Liver (tissue), 9 donors: Measurements from ENCODE around the gene MARCHF3. TPM values are rescaled to one million over a fixed set of nuclear protein-coding genes. Genes with fewer than 3 reads are reported as not detected.

Experiments
- DNase-seq: peaks from one replicate; pipeline ENCODE4 v3.0.0-alpha.2; 2017; ENCODE audit warnings: low spot score
- H3K27ac ChIP-seq, 2 donors: one replicate each; pipeline ENCODE4 v1.7.0; 2013; ENCODE audit warnings: inconsistent platforms in 2 of 2, low read length in 2 of 2, control low read depth in 1 of 2, low read depth in 1 of 2, mild to moderate bottlenecking in 1 of 2
- H3K27me3 ChIP-seq, 4 donors: one replicate each; pipeline versions ENCODE4 v1.6.1 to v1.7.0; 2013; ENCODE audit warnings: low read length in 3 of 4, inconsistent platforms in 1 of 4, mild to moderate bottlenecking in 1 of 4, moderate library complexity in 1 of 4; ENCODE audit not compliant: control insufficient read depth in 4 of 4, insufficient read depth in 4 of 4
- H3K36me3 ChIP-seq, 4 donors: one replicate each; pipeline versions ENCODE4 v1.6.1 to v1.7.0; 2013; ENCODE audit warnings: low read length in 3 of 4, mild to moderate bottlenecking in 3 of 4, low read depth in 1 of 4, moderate library complexity in 1 of 4; ENCODE audit not compliant: control insufficient read depth in 4 of 4, insufficient read depth in 3 of 4
- H3K4me1 ChIP-seq, 4 donors: one replicate each; pipeline versions ENCODE4 v1.6.1 to v1.7.0; 2013; ENCODE audit warnings: low read length in 3 of 4, mild to moderate bottlenecking in 3 of 4, moderate library complexity in 1 of 4; ENCODE audit not compliant: control insufficient read depth in 4 of 4, insufficient read depth in 4 of 4
- H3K4me3 ChIP-seq, 3 donors: one replicate each; pipeline versions ENCODE4 v1.6.1 to v1.7.0; 2013; ENCODE audit warnings: low read length in 3 of 3, control low read depth in 1 of 3, low read depth in 1 of 3, mild to moderate bottlenecking in 1 of 3
- H3K9ac ChIP-seq, 2 donors: one replicate each; pipeline ENCODE4 v1.7.0; 2013; ENCODE audit warnings: low read length in 2 of 2, mild to moderate bottlenecking in 2 of 2, moderate library complexity in 2 of 2, control low read depth in 1 of 2, low read depth in 1 of 2
- H3K9me3 ChIP-seq, 4 donors: one replicate each; pipeline versions ENCODE4 v1.6.1 to v1.7.0; 2013; ENCODE audit warnings: low read length in 3 of 4; ENCODE audit not compliant: control insufficient read depth in 4 of 4
- EGR1 ChIP-seq, 2 donors: IDR thresholded peaks; 2 replicates each; pipeline ENCODE4 v1.6.1; 2016 to 2018; ENCODE audit warnings: antibody characterized with exemption in 2 of 2, low read depth in 2 of 2
- FOXA2 ChIP-seq: IDR thresholded peaks from 2 replicates; pipeline ENCODE4 v1.6.1; 2016; ENCODE audit warnings: antibody characterized with exemption
- GABPA ChIP-seq, 2 donors: IDR thresholded peaks in 1 of 2; conservative IDR thresholded peaks in 1 of 2; 2 replicates each; pipeline ENCODE4 v1.6.1; 2016; ENCODE audit warnings: antibody characterized with exemption in 2 of 2, mild to moderate bottlenecking in 1 of 2, moderate library complexity in 1 of 2
- HNF4A ChIP-seq, 2 donors: conservative IDR thresholded peaks; 2 replicates each; pipeline ENCODE4 v1.6.1; 2016; ENCODE audit warnings: antibody characterized with exemption in 2 of 2, mild to moderate bottlenecking in 2 of 2
- JUND ChIP-seq, 2 donors: IDR thresholded peaks; 2 replicates each; pipeline ENCODE4 v1.6.1; 2016; ENCODE audit warnings: antibody characterized with exemption in 2 of 2
- NR2F2 ChIP-seq: IDR thresholded peaks from 2 replicates; pipeline ENCODE4 v1.6.1; 2016; ENCODE audit warnings: antibody characterized with exemption
- RAD21 ChIP-seq, 2 donors: IDR thresholded peaks; 2 replicates each; pipeline ENCODE4 v1.6.1; 2016; ENCODE audit warnings: antibody characterized with exemption in 2 of 2, mild to moderate bottlenecking in 2 of 2
- RXRA ChIP-seq, 2 donors: IDR thresholded peaks; 2 replicates each; pipeline ENCODE4 v1.6.1; 2017 to 2018; ENCODE audit warnings: antibody characterized with exemption in 2 of 2, mild to moderate bottlenecking in 1 of 2
- SP1 ChIP-seq: IDR thresholded peaks from 2 replicates; pipeline ENCODE4 v1.6.1; 2018; ENCODE audit warnings: antibody characterized with exemption, mild to moderate bottlenecking
- TAF1 ChIP-seq: conservative IDR thresholded peaks from 2 replicates; pipeline ENCODE4 v1.6.1; 2016; ENCODE audit warnings: antibody characterized with exemption, mild to moderate bottlenecking
- YY1 ChIP-seq: IDR thresholded peaks from 2 replicates; pipeline ENCODE4 v1.6.1; 2016; ENCODE audit warnings: antibody characterized with exemption, mild to moderate bottlenecking
- WGBS: extraction: QIAGEN DNeasy Blood & Tissue Kit; methylation state at CpG from one replicate; pipeline ENCODE4 v1.1.7; 2013; 5-methylcytosine and 5-hydroxymethylcytosine counted together
- polyA plus RNA-seq, 2 donors: library from polyadenylated mRNA; stranded (reverse) in 1 of 2; unstranded in 1 of 2; fragments of 200-250 nt in 1 of 2; fragments of >200 nt in 1 of 2; fragmentation: Nextera tagmentation in 1 of 2; extraction: Ambion mirVana in 1 of 2; gene quantifications; one replicate each; pipeline versions ENCODE4 v1.2.1 to v1.2.3, GENCODE V29; 2013 to 2015
- total RNA-seq, 2 donors: library from RNA; depleted of rRNA; stranded (reverse); fragments of >200 nt; gene quantifications; one replicate each; pipeline ENCODE4 v1.2.3, GENCODE V29; 2014
- TF ChIP-seq, protein P1 (sequence below): IDR thresholded peaks from 2 replicates; pipeline ENCODE4 v1.6.1; 2016; ENCODE audit warnings: antibody characterized with exemption, mild to moderate bottlenecking
- TF ChIP-seq, protein P2 (sequence below): IDR thresholded peaks from 2 replicates; pipeline ENCODE4 v1.6.1; 2016; ENCODE audit warnings: antibody characterized with exemption
- TF ChIP-seq, protein P3 (sequence below): IDR thresholded peaks from 2 replicates; pipeline ENCODE4 v1.6.1; 2016; ENCODE audit warnings: antibody characterized with exemption
- TF ChIP-seq, protein P4 (sequence below): fragments of 150-350 bp; IDR thresholded peaks from 2 replicates; pipeline ENCODE4 v1.5.1; 2017; ENCODE audit warnings: improper control_type of control experiment, low read depth, low read length; ENCODE audit not compliant: missing input control
- TF ChIP-seq, protein P5 (sequence below): IDR thresholded peaks from 2 replicates; pipeline ENCODE4 v1.6.1; 2016; ENCODE audit warnings: antibody characterized with exemption
- donor health status: healthy.
- donor health status: healthy.
- donor health status: healthy.
- donor health status: healthy.
- donor health status: healthy.

MARCHF3 gene
- total and polyA plus RNA-seq, 4 donors = 0.93 to 51.0 (median 1.4) TPM

DNA sequence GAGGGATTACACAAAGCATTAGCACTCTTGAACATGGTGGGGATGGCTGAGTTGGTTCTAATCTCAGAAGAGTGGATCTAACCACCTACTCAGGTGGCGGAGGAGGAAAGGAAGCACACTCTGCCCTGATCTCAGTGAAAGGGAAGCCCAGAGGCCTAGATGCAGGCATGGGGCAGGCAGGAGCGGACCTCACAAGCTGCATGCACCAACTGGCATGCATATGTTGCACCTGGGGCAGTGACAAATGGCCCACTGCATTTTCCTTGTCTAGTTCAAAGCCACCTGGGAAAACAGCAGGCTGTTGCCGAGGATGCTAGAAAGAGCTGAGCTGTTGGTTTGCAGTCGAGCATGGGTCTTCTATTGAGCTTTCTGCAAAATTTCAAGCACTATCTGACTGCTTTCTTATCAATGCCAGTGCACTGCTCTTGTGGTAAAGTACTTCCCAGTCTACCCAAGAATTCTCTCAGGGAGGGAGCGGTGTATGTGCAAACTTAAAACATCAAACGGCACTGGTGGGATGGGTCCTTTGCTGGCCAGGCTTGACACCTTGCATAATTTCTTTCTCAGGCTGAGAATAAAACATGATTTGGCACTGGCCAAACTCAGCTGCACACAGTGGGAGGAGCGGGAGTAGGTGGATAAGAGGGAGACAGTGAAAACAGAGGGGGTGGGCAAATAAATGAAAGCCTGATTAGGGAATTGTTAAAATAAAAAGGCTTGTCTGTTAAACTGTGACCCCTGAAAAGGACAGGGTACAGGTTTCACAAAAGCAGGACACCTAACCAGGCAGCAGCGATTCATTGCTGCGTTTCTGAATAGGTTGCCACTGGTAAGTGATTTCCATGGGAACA lies 108.9 kb downstream of the MARCHF3 start:
- H3K27ac ChIP-seq = no peak overlapping the region
- TF ChIP-seq SP1 = no peak
- TF ChIP-seq, protein P1, sequence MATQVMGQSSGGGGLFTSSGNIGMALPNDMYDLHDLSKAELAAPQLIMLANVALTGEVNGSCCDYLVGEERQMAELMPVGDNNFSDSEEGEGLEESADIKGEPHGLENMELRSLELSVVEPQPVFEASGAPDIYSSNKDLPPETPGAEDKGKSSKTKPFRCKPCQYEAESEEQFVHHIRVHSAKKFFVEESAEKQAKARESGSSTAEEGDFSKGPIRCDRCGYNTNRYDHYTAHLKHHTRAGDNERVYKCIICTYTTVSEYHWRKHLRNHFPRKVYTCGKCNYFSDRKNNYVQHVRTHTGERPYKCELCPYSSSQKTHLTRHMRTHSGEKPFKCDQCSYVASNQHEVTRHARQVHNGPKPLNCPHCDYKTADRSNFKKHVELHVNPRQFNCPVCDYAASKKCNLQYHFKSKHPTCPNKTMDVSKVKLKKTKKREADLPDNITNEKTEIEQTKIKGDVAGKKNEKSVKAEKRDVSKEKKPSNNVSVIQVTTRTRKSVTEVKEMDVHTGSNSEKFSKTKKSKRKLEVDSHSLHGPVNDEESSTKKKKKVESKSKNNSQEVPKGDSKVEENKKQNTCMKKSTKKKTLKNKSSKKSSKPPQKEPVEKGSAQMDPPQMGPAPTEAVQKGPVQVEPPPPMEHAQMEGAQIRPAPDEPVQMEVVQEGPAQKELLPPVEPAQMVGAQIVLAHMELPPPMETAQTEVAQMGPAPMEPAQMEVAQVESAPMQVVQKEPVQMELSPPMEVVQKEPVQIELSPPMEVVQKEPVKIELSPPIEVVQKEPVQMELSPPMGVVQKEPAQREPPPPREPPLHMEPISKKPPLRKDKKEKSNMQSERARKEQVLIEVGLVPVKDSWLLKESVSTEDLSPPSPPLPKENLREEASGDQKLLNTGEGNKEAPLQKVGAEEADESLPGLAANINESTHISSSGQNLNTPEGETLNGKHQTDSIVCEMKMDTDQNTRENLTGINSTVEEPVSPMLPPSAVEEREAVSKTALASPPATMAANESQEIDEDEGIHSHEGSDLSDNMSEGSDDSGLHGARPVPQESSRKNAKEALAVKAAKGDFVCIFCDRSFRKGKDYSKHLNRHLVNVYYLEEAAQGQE = no peak
- TF ChIP-seq FOXA2 = no peak
- no peak for TF ChIP-seq NR2F2
- TF ChIP-seq, protein P2, sequence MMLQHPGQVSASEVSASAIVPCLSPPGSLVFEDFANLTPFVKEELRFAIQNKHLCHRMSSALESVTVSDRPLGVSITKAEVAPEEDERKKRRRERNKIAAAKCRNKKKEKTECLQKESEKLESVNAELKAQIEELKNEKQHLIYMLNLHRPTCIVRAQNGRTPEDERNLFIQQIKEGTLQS = no peak
- no peak for TF ChIP-seq RAD21 (IDR thresholded peaks at IDR 0.05)
- TF ChIP-seq, protein P3, sequence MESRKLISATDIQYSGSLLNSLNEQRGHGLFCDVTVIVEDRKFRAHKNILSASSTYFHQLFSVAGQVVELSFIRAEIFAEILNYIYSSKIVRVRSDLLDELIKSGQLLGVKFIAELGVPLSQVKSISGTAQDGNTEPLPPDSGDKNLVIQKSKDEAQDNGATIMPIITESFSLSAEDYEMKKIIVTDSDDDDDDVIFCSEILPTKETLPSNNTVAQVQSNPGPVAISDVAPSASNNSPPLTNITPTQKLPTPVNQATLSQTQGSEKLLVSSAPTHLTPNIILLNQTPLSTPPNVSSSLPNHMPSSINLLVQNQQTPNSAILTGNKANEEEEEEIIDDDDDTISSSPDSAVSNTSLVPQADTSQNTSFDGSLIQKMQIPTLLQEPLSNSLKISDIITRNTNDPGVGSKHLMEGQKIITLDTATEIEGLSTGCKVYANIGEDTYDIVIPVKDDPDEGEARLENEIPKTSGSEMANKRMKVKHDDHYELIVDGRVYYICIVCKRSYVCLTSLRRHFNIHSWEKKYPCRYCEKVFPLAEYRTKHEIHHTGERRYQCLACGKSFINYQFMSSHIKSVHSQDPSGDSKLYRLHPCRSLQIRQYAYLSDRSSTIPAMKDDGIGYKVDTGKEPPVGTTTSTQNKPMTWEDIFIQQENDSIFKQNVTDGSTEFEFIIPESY = no peak
- no peak for TF ChIP-seq JUND (IDR thresholded peaks at IDR 0.05)
- TF ChIP-seq, protein P4, sequence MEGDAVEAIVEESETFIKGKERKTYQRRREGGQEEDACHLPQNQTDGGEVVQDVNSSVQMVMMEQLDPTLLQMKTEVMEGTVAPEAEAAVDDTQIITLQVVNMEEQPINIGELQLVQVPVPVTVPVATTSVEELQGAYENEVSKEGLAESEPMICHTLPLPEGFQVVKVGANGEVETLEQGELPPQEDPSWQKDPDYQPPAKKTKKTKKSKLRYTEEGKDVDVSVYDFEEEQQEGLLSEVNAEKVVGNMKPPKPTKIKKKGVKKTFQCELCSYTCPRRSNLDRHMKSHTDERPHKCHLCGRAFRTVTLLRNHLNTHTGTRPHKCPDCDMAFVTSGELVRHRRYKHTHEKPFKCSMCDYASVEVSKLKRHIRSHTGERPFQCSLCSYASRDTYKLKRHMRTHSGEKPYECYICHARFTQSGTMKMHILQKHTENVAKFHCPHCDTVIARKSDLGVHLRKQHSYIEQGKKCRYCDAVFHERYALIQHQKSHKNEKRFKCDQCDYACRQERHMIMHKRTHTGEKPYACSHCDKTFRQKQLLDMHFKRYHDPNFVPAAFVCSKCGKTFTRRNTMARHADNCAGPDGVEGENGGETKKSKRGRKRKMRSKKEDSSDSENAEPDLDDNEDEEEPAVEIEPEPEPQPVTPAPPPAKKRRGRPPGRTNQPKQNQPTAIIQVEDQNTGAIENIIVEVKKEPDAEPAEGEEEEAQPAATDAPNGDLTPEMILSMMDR = no peak
- TF ChIP-seq YY1 = no peak
- 92% methylated on average over 9 of the region's 9 CpGs for WGBS

DNA sequence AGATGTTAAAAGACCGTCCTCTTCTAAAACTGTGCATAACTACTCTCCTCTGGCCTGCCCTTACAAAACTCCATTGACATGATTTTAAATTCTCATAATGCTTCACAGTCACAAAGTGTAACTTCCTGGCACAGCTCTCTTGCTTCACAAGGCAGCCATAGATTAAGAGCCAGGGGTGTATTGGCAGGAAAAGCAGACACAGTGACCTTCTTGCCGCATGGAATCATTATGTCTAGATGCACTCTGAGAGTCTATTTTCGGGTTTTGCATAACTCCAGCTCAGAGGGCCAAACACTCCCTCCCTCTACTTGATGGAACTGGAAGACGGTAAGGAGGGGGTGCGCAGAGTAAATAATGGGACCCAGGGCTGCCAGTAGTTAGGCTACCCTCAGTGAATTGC lies 110.1 kb downstream of the MARCHF3 start:
- no peak for DNase-seq
- Histone ChIP-seq H3K9ac (no peak overlapping the region), H3K4me1 (no peaks in the 10 kb centered on the region), H3K36me3 (peaks cover 0 to 2% (median 0%) of the 10 kb centered on the region in 4 donors), H3K4me3 (no peak overlapping the region), H3K27me3 (no peaks in the 10 kb centered on the region), H3K9me3 (no peaks in the 10 kb centered on the region), H3K27ac (no peak overlapping the region)
- 84% methylated on average over 5 of the region's 5 CpGs for WGBS
- TF ChIP-seq RXRA (IDR thresholded peaks at IDR 0.05) = no peak
- TF ChIP-seq, protein P3 = no peak
- TF ChIP-seq TAF1 = no peak
- no peak for TF ChIP-seq YY1
- TF ChIP-seq, protein P5, sequence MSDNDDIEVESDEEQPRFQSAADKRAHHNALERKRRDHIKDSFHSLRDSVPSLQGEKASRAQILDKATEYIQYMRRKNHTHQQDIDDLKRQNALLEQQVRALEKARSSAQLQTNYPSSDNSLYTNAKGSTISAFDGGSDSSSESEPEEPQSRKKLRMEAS = no peak
- no peak for TF ChIP-seq EGR1 (IDR thresholded peaks at IDR 0.05; ENCODE audit: low read depth in 2 of 2)
- TF ChIP-seq, protein P2 = no peak
- no peak for TF ChIP-seq SP1
- TF ChIP-seq RAD21 (IDR thresholded peaks at IDR 0.05) = no peak
- no peak for TF ChIP-seq FOXA2
- TF ChIP-seq, protein P4 = no peak
- TF ChIP-seq HNF4A (conservative IDR thresholded peaks at IDR 0.05) = no peak
- TF ChIP-seq GABPA (IDR thresholded peaks at IDR 0.05 in 1 of 2, conservative IDR thresholded peaks at IDR 0.05 in 1 of 2) = no peak

More for the DNA sequence above, 108.9 kb downstream of the MARCHF3 start:
- no peak overlapping the region for H3K4me3 ChIP-seq
- DNase-seq = no peak
- no peaks in the 10 kb centered on the region for H3K27me3 ChIP-seq
- no peaks in the 10 kb centered on the region for H3K9me3 ChIP-seq
- H3K36me3 ChIP-seq = peaks cover 0 to 2% (median 0%) of the 10 kb centered on the region in 4 donors
- no peak overlapping the region for H3K9ac ChIP-seq
- no peaks in the 10 kb centered on the region for H3K4me1 ChIP-seq
